ENCODE results near the gene WWOX. TPM values are rescaled to one million over a fixed set of nuclear protein-coding genes. Genes with fewer than 3 reads are reported as not detected.

WWOX gene
- total and polyA plus RNA-seq, 2 of the 8 experiments (the other 6 are each of a cell fraction or from before 2014, with no cell fraction given), result 5.4 to 16.7 TPM

- TF ChIP-seq SP1 (IDR thresholded peaks at IDR 0.05; ENCODE audit: low read depth, low read length) (no peak), ATF2 (IDR thresholded peaks at IDR 0.05; ENCODE audit: low read length) (no peak), EGR1 (IDR thresholded peaks at IDR 0.05; ENCODE audit: borderline replicate concordance, low read depth, low read length) (no peak), POU5F1 (IDR thresholded peaks at IDR 0.05; ENCODE audit: low read depth, low read length) (no peak)
Measured at GRCh38 chr16:78780808-78781207, 681.4 kb downstream of the WWOX start (continued).

All from H1 (cell line).